ENCODE data around the gene TSPAN7.
A peak's percentile ranks its signal among the peaks of the same experiment; 100 is the strongest.

Gene TSPAN7

GRCh38 chrX:38561126-38561868 is at the start of gene TSPAN7:
TSS of gene TSPAN7 (plus strand) at chrX:38561542. CDS start at chrX:38561547, 5 bp downstream.
- Mint-ChIP-seq H3K36me3 (no peaks in the 10 kb centered on the region), H3K4me3 (peak within 1 kb of the TSS; percentile 80), H3K9me3 (no peaks in the 10 kb centered on the region), H3K27ac (no peak within 1 kb of the TSS), H3K4me1 (peaks cover 6% of the 10 kb centered on the region), H3K27me3 (no peaks in the 10 kb centered on the region)
- peak; percentile 85 for ATAC-seq

GRCh38 chrX:38513112-38513742 is 48.1 kb upstream of the TSPAN7 start:
- H3K9me3 Mint-ChIP-seq: no peaks in the 10 kb centered on the region
- no peaks in the 10 kb centered on the region for H3K27me3 Mint-ChIP-seq
- no peaks in the 10 kb centered on the region for H3K4me1 Mint-ChIP-seq
- H3K4me3 Mint-ChIP-seq: no peak overlapping the region
- H3K27ac Mint-ChIP-seq: no peak overlapping the region
- H3K36me3 Mint-ChIP-seq: no peaks in the 10 kb centered on the region
- no peak for ATAC-seq

GRCh38 chrX:38514016-38514854 is 47.1 kb upstream of the TSPAN7 start:
- Mint-ChIP-seq H3K9me3 (no peaks in the 10 kb centered on the region), H3K4me3 (no peak overlapping the region), H3K4me1 (no peaks in the 10 kb centered on the region), H3K36me3 (no peaks in the 10 kb centered on the region), H3K27me3 (no peaks in the 10 kb centered on the region), H3K27ac (no peak overlapping the region)
- ATAC-seq: no peak

- no peak for ATAC-seq
- Mint-ChIP-seq H3K27me3 (no peaks in the 10 kb centered on the region), H3K9me3 (no peaks in the 10 kb centered on the region)
Observed at GRCh38 chrX:38515291-38515690, 46.1 kb upstream of the TSPAN7 start.

GRCh38 chrX:38516196-38516774 is 45.1 kb upstream of the TSPAN7 start:
- Mint-ChIP-seq H3K27ac (no peak overlapping the region), H3K4me1 (no peaks in the 10 kb centered on the region), H3K27me3 (no peaks in the 10 kb centered on the region), H3K9me3 (no peaks in the 10 kb centered on the region), H3K36me3 (no peaks in the 10 kb centered on the region), H3K4me3 (no peak overlapping the region)
- no peak for ATAC-seq

More at GRCh38 chrX:38515291-38515690, 46.1 kb upstream of the TSPAN7 start:
- Mint-ChIP-seq H3K27ac (no peak overlapping the region), H3K36me3 (no peaks in the 10 kb centered on the region), H3K4me1 (no peaks in the 10 kb centered on the region), H3K4me3 (no peak overlapping the region)

GRCh38 chrX:38519651-38520050 is 41.7 kb upstream of the TSPAN7 start:
- no peaks in the 10 kb centered on the region for H3K36me3 Mint-ChIP-seq
- H3K4me3 Mint-ChIP-seq: no peak overlapping the region
- no peaks in the 10 kb centered on the region for H3K27me3 Mint-ChIP-seq
- H3K27ac Mint-ChIP-seq: no peak overlapping the region
- H3K4me1 Mint-ChIP-seq: no peaks in the 10 kb centered on the region
- ATAC-seq: no peak
- H3K9me3 Mint-ChIP-seq: no peaks in the 10 kb centered on the region

GRCh38 chrX:38538134-38538533 is 23.2 kb upstream of the TSPAN7 start:
- no peak overlapping the region for H3K27ac Mint-ChIP-seq
- no peak overlapping the region for H3K4me3 Mint-ChIP-seq
- no peaks in the 10 kb centered on the region for H3K4me1 Mint-ChIP-seq
- H3K9me3 Mint-ChIP-seq: no peaks in the 10 kb centered on the region
- no peak for ATAC-seq
- H3K36me3 Mint-ChIP-seq: no peaks in the 10 kb centered on the region
- H3K27me3 Mint-ChIP-seq: no peaks in the 10 kb centered on the region

GRCh38 chrX:38539748-38540147 is 21.6 kb upstream of the TSPAN7 start:
- H3K36me3 Mint-ChIP-seq: no peaks in the 10 kb centered on the region

GRCh38 chrX:38548508-38548907 is 12.8 kb upstream of the TSPAN7 start:
- no peaks in the 10 kb centered on the region for H3K36me3 Mint-ChIP-seq
- ATAC-seq: no peak

More at GRCh38 chrX:38539748-38540147, 21.6 kb upstream of the TSPAN7 start:
- ATAC-seq: no peak
- Mint-ChIP-seq H3K9me3 (no peaks in the 10 kb centered on the region), H3K4me1 (no peaks in the 10 kb centered on the region), H3K27me3 (no peaks in the 10 kb centered on the region), H3K27ac (no peak overlapping the region), H3K4me3 (no peak overlapping the region)

GRCh38 chrX:38552721-38553120 is 8.6 kb upstream of the TSPAN7 start:
- H3K27me3 Mint-ChIP-seq: peaks cover 9% of the 10 kb centered on the region
- H3K36me3 Mint-ChIP-seq: no peaks in the 10 kb centered on the region
- H3K9me3 Mint-ChIP-seq: no peaks in the 10 kb centered on the region
- no peak overlapping the region for H3K4me3 Mint-ChIP-seq
- no peak overlapping the region for H3K27ac Mint-ChIP-seq
- no peak for ATAC-seq
- no peaks in the 10 kb centered on the region for H3K4me1 Mint-ChIP-seq

More at GRCh38 chrX:38548508-38548907, 12.8 kb upstream of the TSPAN7 start:
- no peaks in the 10 kb centered on the region for H3K27me3 Mint-ChIP-seq
- no peak overlapping the region for H3K4me3 Mint-ChIP-seq
- H3K9me3 Mint-ChIP-seq: no peaks in the 10 kb centered on the region
- H3K27ac Mint-ChIP-seq: no peak overlapping the region
- H3K4me1 Mint-ChIP-seq: no peaks in the 10 kb centered on the region

GRCh38 chrX:38558686-38559085 is 2.7 kb upstream of the TSPAN7 start:
- Mint-ChIP-seq H3K4me3 (no peak overlapping the region), H3K36me3 (no peaks in the 10 kb centered on the region), H3K9me3 (no peaks in the 10 kb centered on the region), H3K27ac (no peak overlapping the region), H3K4me1 (peaks cover 6% of the 10 kb centered on the region), H3K27me3 (peaks cover 9% of the 10 kb centered on the region)
- ATAC-seq: no peak

- Mint-ChIP-seq H3K4me3 (peak overlapping the region; percentile 80), H3K9me3 (no peaks in the 10 kb centered on the region), H3K27ac (no peak overlapping the region), H3K27me3 (peaks cover 3% of the 10 kb centered on the region), H3K4me1 (peaks cover 6% of the 10 kb centered on the region), H3K36me3 (no peaks in the 10 kb centered on the region)
- ATAC-seq: no peak
Observed at GRCh38 chrX:38560776-38561125, 591 bp upstream of the TSPAN7 start.

GRCh38 chrX:38561951-38562719 is 793 bp downstream of the TSPAN7 start:
- Mint-ChIP-seq H3K4me1 (peaks cover 6% of the 10 kb centered on the region), H3K9me3 (no peaks in the 10 kb centered on the region), H3K27ac (no peak overlapping the region), H3K27me3 (no peaks in the 10 kb centered on the region), H3K36me3 (no peaks in the 10 kb centered on the region), H3K4me3 (peak overlapping the region; percentile 80)
- no peak for ATAC-seq

- Mint-ChIP-seq H3K4me1 (peaks cover 6% of the 10 kb centered on the region), H3K9me3 (no peaks in the 10 kb centered on the region), H3K27ac (no peak overlapping the region), H3K4me3 (no peak overlapping the region), H3K27me3 (no peaks in the 10 kb centered on the region), H3K36me3 (no peaks in the 10 kb centered on the region)
- no peak for ATAC-seq
Observed at GRCh38 chrX:38563030-38563429, 1.7 kb downstream of the TSPAN7 start.
